Heart left ventricle (tissue), 13 donors: Measurements from ENCODE around the gene KRTAP10-5.

ENCODE experiments used
- POLR2A ChIP-seq, 2 donors: fragments of 450-650 bp; IDR thresholded peaks; one replicate each; pipeline ENCODE4 v1.6.1; 2017; ENCODE audit warnings: antibody characterized with exemption in 2 of 2, mild to moderate bottlenecking in 2 of 2, moderate library complexity in 2 of 2
- TF ChIP-seq, protein P1 (sequence below), 12 donors: fragments of 200-600 bp; sonication (generic) in 4 of 12; IDR thresholded peaks; one replicate each; pipeline versions ENCODE4 v1.5.0 to v1.8.0; 2018 to 2022; ENCODE audit warnings: antibody characterized with exemption in 12 of 12, mild to moderate bottlenecking in 5 of 12
- donor health status: ischemic (EF 13 %, LVEDD 7.1; RV severe dilation, severe dysfunction).
- donor health status: DM: no; HTN: yes; CAD: no.
- donor health status: DM: no; HTN: no; CAD: no.
- donor health status: ischemic (EF 25% LVEDD 6.9; RV normal size, moderate dysfunction).
- donor health status: ischemic (EF 25% LVEDD 5.7; RV mildly dilated, moderate dysfunction).
- donor health status: ischemic (EF 35%, LVEDD 5.7; RV mildly dilated, moderate dysfunction).
- donor health status: nonischemic (EF 11% LVEDD 7.7; RV severe dilation, severe dysfunction).
- donor health status: DM: yes; HTN: yes; CAD: no.
- donor health status: PGD.
- donor health status: ischemic (EF 29% LVEDD 5.4; RV normal size, mild dysfunction).
- donor health status: nonischemic (EF 23%, LVEDD 6.1; RV moderate dilation, normal function).

DNA sequence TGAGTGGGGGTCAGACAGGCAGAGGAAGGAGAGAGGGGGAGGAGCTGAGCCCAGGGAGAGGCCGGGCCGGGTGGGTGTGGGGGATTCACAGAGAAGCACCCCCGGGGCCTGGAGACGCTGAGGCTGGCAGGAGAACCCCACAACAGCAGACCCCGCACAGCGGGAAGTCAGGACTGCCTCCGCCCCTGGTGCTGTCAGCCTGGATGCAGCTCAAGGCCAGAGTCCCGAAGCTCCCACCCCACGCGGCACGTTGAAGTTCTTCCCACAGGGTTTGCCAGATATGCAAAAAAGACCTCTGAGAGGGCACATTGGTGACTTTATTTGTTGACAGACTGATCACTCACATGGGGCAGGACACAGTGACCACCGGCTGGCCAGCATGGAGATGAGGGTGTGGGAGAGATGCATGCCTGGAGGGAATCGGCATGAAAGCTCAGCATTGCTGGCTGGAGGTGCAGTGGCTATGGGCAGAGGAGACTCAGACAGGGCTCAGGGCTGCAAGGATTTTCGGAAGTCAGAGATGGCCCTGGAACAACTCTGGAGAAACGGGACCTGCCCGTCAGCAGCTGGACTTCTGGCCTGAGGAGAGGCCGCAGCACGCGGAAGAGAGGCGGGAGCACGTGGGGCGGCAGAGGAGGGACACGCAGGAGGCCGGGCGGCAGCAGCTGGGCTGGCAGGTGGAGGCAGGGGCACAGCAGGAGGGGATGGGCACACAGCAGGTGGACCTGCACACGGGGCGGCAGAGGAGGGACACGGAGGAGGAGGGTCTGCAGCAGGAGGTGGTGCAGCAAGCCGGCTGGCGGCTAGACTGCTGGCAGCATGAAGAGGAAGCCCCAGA lies 22.7 kb downstream of the KRTAP10-5 start:
- TF ChIP-seq, protein P1, sequence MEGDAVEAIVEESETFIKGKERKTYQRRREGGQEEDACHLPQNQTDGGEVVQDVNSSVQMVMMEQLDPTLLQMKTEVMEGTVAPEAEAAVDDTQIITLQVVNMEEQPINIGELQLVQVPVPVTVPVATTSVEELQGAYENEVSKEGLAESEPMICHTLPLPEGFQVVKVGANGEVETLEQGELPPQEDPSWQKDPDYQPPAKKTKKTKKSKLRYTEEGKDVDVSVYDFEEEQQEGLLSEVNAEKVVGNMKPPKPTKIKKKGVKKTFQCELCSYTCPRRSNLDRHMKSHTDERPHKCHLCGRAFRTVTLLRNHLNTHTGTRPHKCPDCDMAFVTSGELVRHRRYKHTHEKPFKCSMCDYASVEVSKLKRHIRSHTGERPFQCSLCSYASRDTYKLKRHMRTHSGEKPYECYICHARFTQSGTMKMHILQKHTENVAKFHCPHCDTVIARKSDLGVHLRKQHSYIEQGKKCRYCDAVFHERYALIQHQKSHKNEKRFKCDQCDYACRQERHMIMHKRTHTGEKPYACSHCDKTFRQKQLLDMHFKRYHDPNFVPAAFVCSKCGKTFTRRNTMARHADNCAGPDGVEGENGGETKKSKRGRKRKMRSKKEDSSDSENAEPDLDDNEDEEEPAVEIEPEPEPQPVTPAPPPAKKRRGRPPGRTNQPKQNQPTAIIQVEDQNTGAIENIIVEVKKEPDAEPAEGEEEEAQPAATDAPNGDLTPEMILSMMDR (IDR thresholded peaks at IDR 0.05): no peak
- no peak for TF ChIP-seq POLR2A (IDR thresholded peaks at IDR 0.05)
